Memory B cell (primary cell): ENCODE measurements around the gene ATRNL1.

ENCODE experiments used
- ATAC-seq: fragments of 150-1000 bp; cut with Tn5 transposase; 2 replicates; pipeline ENCODE4 v1.10.0; 2021; ENCODE audit warnings: low read depth, mild to moderate bottlenecking, moderate library complexity
- DNase-seq, 2 donors: peaks; one replicate each; pipeline ENCODE4 v3.0.0; 2022; ENCODE audit warnings: low spot score in 2 of 2
- H3K27ac Mint-ChIP-seq: one replicate; pipeline ENCODE4 v1.8.0; 2022; ENCODE audit warnings: mild to moderate bottlenecking, moderate library complexity, mixed read lengths
- H3K27me3 Mint-ChIP-seq: one replicate; pipeline ENCODE4 v1.8.0; 2022; ENCODE audit warnings: mixed read lengths
- H3K36me3 Mint-ChIP-seq: one replicate; pipeline ENCODE4 v1.8.0; 2022; ENCODE audit warnings: mild to moderate bottlenecking, mixed read lengths
- H3K4me1 Mint-ChIP-seq: one replicate; pipeline ENCODE4 v1.8.0; 2022; ENCODE audit warnings: mixed read lengths
- H3K4me3 Mint-ChIP-seq: one replicate; pipeline ENCODE4 v1.8.0; 2022; ENCODE audit warnings: mild to moderate bottlenecking, moderate library complexity, mixed read lengths
- H3K9me3 Mint-ChIP-seq: one replicate; pipeline ENCODE4 v1.8.0; 2022; ENCODE audit warnings: mixed read lengths

ATRNL1 gene

DNA sequence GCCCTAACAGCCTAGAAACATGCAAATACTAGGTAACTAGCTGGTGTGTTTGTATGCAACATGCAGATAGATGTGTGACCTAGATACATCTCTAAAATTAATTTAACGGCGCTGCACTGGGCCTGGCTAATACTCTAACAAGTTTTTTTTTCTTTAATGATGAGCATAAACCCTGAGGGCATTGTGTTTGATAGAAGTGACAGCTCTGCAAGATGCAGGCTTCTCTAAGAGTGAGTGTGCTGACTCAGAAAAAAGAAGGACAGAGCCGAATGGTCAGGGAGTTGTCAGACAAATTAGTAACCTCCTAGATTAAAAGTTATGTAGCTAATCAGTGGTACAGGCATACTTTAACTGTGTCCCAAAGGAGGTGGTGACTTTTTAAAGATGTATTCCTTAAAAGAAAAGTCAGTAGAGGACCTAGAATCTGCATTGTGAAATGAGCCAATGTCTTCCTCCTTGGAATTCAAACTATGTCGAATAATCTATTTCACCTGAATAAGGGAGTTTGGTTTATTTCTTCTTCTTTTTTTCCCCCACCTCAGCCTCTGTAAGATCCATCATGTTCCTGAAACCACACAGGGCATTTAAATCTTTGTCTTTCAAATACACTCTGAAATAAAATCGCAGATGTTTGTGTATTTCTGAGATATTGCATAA lies 864.7 kb downstream of the ATRNL1 start:
- no peak overlapping the region for H3K4me3 Mint-ChIP-seq
- no peaks in the 10 kb centered on the region for H3K27me3 Mint-ChIP-seq
- no peaks in the 10 kb centered on the region for H3K36me3 Mint-ChIP-seq
- no peak for DNase-seq
- ATAC-seq = no peak
- H3K9me3 Mint-ChIP-seq = no peaks in the 10 kb centered on the region
- H3K4me1 Mint-ChIP-seq = no peaks in the 10 kb centered on the region
- no peak overlapping the region for H3K27ac Mint-ChIP-seq

DNA sequence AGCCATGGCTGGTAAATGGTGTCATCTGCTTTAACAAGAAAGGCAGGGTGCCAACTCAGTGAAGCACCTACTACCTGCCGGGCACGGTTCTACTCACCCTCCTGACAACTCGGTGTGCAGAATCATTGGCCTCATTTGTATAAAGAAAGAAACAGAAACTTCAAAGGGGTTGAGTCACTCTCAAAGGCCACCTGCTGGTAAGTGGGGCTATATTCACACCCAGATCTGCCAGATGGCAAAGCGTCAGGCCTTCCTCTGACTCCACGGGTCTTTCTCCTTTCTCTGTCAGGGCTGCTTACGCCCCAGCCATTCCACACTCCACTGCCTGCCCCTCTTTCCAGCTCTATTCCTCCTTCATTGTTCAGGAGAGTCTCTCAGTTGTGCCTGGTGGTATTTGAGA lies 870.7 kb downstream of the ATRNL1 start:
- ATAC-seq (no peak), DNase-seq (no peak)
- H3K4me3 Mint-ChIP-seq = no peak overlapping the region
- H3K27ac Mint-ChIP-seq = no peak overlapping the region
- no peaks in the 10 kb centered on the region for H3K4me1 Mint-ChIP-seq
- no peaks in the 10 kb centered on the region for H3K36me3 Mint-ChIP-seq
- peaks cover 4% of the 10 kb centered on the region for H3K9me3 Mint-ChIP-seq
- no peaks in the 10 kb centered on the region for H3K27me3 Mint-ChIP-seq

DNA sequence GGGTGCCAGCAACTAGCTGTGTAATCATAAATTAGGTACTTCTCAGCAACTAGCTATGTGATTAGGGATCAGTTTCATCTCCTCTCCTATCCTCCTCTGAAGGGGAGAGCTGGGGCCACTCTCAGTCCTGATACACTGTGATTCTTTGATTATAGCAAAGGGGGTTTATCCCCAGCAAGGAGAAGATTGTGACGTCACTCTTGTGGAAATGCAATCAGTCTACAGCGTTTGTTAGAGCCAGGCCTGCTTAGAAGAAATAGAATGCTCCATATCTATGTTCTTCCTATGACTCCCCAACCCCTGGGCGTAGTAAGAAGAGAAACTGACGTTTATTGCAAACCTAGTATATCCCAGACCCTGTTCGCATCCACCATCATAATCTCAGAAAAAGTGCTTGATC lies 871.7 kb downstream of the ATRNL1 start:
- Mint-ChIP-seq H3K9me3 (peaks cover 4% of the 10 kb centered on the region), H3K27ac (no peak overlapping the region), H3K4me1 (no peaks in the 10 kb centered on the region), H3K27me3 (no peaks in the 10 kb centered on the region), H3K4me3 (no peak overlapping the region), H3K36me3 (no peaks in the 10 kb centered on the region)
- DNase-seq = no peak
- ATAC-seq = no peak

DNA sequence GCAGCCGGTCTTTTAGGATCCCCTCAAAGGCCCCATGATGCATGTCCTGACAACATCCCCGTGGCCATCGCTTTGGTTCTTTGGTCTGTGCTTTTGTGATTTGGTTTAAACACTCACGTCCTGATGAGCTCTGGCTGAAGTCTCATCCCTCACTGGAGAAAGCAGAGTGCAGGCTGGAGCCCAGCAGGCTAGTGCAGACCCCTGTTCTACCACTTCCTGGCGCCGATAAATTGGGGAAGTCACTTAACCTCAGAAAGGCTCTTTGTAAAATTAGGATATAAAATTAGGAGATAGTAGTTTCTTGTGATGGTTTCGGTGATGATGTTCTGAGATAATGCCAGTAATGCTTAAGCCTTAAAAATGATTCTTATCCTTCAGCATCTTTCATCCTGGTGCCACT lies 872.2 kb downstream of the ATRNL1 start:
- H3K27me3 Mint-ChIP-seq = no peaks in the 10 kb centered on the region
- H3K4me3 Mint-ChIP-seq = no peak overlapping the region
- H3K27ac Mint-ChIP-seq = no peak overlapping the region
- H3K36me3 Mint-ChIP-seq = no peaks in the 10 kb centered on the region
- H3K4me1 Mint-ChIP-seq = no peaks in the 10 kb centered on the region
- H3K9me3 Mint-ChIP-seq = peaks cover 4% of the 10 kb centered on the region
- DNase-seq (no peak), ATAC-seq (no peak)

DNA sequence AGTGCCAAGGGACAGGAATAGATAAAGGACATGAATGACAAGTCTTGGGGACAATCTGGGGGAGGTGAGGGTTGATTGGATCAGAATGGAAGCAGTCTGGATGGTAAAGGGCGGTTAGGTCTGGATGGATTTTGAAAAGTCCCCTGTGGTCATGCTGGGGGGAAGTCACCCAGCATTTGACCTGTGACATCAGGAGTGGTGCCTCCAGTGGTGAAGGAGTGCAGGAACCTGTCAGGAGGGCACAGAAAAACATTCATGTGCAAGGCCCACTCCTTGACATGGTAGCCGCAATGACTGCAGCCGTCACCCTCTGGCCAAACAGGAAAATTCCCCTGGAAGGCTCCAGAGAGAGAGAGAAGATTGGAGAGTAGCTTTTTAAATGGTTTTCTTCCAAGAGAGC lies 875.1 kb downstream of the ATRNL1 start:
- H3K27ac Mint-ChIP-seq = no peak overlapping the region
- no peaks in the 10 kb centered on the region for H3K36me3 Mint-ChIP-seq
- no peaks in the 10 kb centered on the region for H3K27me3 Mint-ChIP-seq
- no peak for DNase-seq
- peaks cover 7% of the 10 kb centered on the region for H3K9me3 Mint-ChIP-seq
- H3K4me1 Mint-ChIP-seq = no peaks in the 10 kb centered on the region
- no peak overlapping the region for H3K4me3 Mint-ChIP-seq
- no peak for ATAC-seq

DNA sequence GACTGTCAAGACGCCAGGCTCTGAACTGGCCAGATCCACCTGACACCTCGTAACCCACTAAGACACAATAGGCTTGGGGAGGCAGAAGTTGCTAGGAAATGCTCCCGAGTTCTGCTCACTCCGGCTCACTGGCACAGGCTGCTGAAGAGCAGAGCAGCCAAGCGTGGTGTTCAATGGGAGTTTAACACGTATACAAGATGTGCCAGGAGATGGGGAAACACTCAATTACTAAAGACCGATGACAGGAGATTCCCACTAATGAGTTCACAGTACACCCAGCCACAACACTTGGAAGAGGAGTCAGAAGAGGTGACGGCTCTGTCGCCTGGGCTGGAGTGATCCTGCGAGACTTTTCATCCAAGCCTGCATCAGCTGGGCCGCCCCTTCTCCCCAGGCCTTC lies 876.4 kb downstream of the ATRNL1 start:
- DNase-seq (no peak), ATAC-seq (no peak)
- no peak overlapping the region for H3K4me3 Mint-ChIP-seq
- peaks cover 12% of the 10 kb centered on the region for H3K9me3 Mint-ChIP-seq
- H3K4me1 Mint-ChIP-seq = no peaks in the 10 kb centered on the region
- no peaks in the 10 kb centered on the region for H3K36me3 Mint-ChIP-seq
- no peaks in the 10 kb centered on the region for H3K27me3 Mint-ChIP-seq
- no peak overlapping the region for H3K27ac Mint-ChIP-seq

DNA sequence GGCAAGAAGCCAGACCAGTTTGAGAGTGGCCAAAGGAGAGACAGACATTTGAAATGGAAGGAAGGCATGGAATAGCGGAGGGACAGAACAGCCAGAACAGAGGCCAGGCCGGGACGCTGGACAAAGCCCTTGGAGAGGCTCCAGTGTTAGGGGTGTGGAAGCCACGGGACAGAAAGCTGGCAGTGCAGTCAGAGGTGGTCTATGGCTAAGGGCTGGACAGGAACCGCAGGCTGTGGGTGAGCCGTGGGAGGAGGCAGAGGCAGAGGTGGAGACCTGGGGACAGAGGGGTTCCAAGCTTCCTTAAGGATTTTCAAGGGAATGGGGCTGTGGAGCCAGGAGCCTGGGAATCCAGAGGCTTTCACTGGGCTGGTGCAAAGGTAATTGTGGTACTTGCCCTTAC lies 878.8 kb downstream of the ATRNL1 start:
- H3K27me3 Mint-ChIP-seq = no peaks in the 10 kb centered on the region
- no peak overlapping the region for H3K4me3 Mint-ChIP-seq
- ATAC-seq = no peak
- DNase-seq = no peak
- no peak overlapping the region for H3K27ac Mint-ChIP-seq
- H3K36me3 Mint-ChIP-seq = no peaks in the 10 kb centered on the region
- H3K4me1 Mint-ChIP-seq = no peaks in the 10 kb centered on the region
- peaks cover 12% of the 10 kb centered on the region for H3K9me3 Mint-ChIP-seq

DNA sequence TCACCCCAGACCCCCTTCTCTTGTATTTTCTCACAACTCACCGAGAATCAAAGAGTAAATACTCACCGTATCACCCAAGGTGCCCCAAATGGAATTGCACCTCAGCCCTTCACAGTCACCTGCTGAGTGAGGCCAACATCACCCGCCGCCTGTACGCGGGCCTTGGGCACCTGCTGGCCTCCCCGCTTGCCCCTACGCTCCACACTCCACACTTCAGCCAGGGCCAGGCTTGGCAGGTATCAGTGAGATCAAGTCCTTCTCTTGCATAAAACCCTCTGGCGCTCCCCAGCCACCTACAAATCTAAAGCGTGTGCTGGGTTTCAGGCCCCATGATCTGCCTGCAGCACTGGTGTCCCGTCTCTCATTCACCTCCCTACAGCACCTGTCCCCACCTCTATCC lies 879.3 kb downstream of the ATRNL1 start:
- DNase-seq (no peak), ATAC-seq (no peak)
- peaks cover 10% of the 10 kb centered on the region for H3K9me3 Mint-ChIP-seq
- H3K4me1 Mint-ChIP-seq = no peaks in the 10 kb centered on the region
- H3K27me3 Mint-ChIP-seq = no peaks in the 10 kb centered on the region
- no peak overlapping the region for H3K27ac Mint-ChIP-seq
- no peak overlapping the region for H3K4me3 Mint-ChIP-seq
- H3K36me3 Mint-ChIP-seq = no peaks in the 10 kb centered on the region

DNA sequence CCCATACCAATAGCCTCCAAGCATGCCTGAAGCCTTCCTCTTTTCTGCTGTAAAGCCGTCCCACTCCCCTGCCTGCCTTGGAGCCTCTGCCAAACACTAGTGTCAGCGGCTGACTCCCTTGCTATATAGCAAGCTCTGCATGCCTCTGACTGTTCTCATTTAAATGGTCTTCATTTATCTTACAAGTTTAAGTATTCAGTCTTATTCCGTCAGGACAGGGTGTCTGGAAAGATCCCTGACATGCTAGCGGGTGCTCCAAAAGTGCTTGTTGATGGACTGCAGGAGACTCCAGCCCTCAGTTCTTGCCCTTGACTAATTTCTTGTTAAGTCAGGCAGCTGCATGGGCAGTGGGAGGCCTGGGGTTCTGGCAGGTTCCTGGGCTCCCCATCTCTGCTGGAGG lies 881.2 kb downstream of the ATRNL1 start:
- H3K27me3 Mint-ChIP-seq = no peaks in the 10 kb centered on the region
- H3K4me1 Mint-ChIP-seq = no peaks in the 10 kb centered on the region
- no peak overlapping the region for H3K27ac Mint-ChIP-seq
- ATAC-seq = no peak
- H3K36me3 Mint-ChIP-seq = no peaks in the 10 kb centered on the region
- DNase-seq = no peak
- H3K4me3 Mint-ChIP-seq = no peak overlapping the region
- H3K9me3 Mint-ChIP-seq = peaks cover 8% of the 10 kb centered on the region

DNA sequence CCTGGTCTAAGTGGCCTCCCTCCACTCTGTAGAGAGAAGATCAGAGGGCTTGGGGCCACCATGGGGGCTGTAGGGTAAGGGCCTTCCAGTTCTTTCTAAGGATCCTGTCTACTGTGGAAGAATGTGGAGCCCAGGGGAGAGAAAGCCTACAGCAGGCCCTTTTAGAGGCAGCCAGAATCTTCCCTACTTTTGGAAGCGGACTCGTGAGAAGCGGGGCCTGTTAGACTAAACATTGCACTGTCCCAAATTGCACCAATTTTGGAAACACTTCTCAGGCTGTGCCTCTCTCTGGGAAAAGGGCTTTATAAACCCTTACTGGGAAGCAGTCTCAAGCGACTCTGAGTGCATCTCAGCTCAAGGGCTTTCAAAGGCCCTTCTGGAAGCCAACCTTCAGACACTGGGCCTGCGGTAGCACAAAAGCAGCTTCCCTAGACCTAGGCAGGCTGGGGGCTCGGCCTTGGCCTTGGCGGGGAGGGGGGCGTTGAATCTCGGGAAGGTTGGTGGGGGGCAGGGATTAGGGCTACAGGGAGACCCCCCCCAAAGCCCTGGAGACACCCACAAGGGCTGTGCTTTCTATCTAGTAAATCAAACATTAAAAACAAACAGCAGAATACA lies 881.8 kb downstream of the ATRNL1 start:
- Mint-ChIP-seq H3K4me3 (no peak overlapping the region), H3K27me3 (no peaks in the 10 kb centered on the region), H3K27ac (no peak overlapping the region), H3K36me3 (no peaks in the 10 kb centered on the region), H3K4me1 (no peaks in the 10 kb centered on the region), H3K9me3 (peaks cover 8% of the 10 kb centered on the region)
- ATAC-seq = no peak
- no peak for DNase-seq

DNA sequence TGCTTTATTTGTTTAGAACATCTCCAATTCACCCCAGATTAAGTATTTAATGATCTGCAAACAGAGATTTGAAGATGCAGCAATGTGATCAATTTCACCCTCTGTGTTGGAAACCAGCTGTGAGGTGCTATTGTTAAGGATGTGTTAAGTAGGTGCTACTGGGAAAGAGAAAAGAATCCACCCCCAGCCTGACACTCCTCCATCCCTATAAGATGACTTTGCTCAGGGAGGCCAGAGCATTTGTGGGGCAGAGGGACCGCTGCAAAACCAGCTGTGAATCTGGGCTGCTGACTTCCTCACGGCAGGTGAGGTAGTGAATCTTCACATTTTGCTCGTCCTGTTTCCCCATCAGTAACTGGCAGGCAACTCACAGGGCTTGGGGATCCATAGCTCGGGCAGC lies 882.3 kb downstream of the ATRNL1 start:
- H3K4me3 Mint-ChIP-seq = no peak overlapping the region
- no peak overlapping the region for H3K27ac Mint-ChIP-seq
- no peaks in the 10 kb centered on the region for H3K27me3 Mint-ChIP-seq
- no peaks in the 10 kb centered on the region for H3K4me1 Mint-ChIP-seq
- H3K9me3 Mint-ChIP-seq = peaks cover 8% of the 10 kb centered on the region
- no peak for ATAC-seq
- DNase-seq = no peak
- no peaks in the 10 kb centered on the region for H3K36me3 Mint-ChIP-seq

DNA sequence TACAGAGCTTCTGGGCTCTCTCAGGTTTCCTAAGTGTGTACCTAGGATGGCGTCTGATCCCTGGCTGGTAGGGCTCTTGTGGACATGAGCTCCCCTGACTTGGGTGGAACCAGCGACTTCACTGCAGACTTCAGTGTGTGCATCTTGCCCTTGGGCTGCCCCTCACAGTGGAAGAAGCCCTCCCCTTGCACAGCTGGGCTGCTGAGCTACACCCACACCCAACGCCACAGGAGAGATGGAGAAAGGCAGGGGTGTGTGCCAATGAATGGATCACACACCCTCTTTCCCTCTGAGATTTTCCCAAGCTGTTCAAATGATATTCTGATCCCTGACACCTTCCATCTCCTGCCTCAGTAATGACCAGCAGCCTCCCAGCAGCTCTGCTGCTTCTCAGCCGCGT lies 883.2 kb downstream of the ATRNL1 start:
- Mint-ChIP-seq H3K27ac (no peak overlapping the region), H3K4me3 (no peak overlapping the region), H3K27me3 (no peaks in the 10 kb centered on the region), H3K36me3 (no peaks in the 10 kb centered on the region), H3K9me3 (peaks cover 7% of the 10 kb centered on the region), H3K4me1 (no peaks in the 10 kb centered on the region)
- ATAC-seq = no peak
- DNase-seq = no peak

DNA sequence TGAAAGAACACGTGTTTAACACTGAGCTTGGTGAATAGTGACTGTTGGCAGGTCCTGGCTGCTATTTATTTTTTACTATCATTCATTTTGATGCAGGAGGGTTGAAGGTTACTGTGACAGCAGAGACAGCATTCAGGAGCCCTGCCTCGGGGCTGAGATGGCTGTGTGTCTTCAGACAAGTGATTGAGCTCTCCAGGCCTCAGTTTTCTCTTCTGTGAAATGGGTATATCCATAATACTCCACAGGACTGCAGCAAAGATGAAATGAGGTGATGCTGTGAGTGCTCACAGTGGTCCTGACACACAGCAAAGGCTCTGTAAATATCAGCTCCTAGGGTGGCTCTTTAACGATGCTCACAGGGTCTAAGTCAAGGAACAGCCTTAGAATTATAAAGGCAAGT lies 884.7 kb downstream of the ATRNL1 start:
- ATAC-seq (no peak), DNase-seq (no peak)
- H3K4me1 Mint-ChIP-seq = no peaks in the 10 kb centered on the region
- H3K9me3 Mint-ChIP-seq = peaks cover 6% of the 10 kb centered on the region
- H3K36me3 Mint-ChIP-seq = no peaks in the 10 kb centered on the region
- H3K4me3 Mint-ChIP-seq = no peak overlapping the region
- no peak overlapping the region for H3K27ac Mint-ChIP-seq
- H3K27me3 Mint-ChIP-seq = no peaks in the 10 kb centered on the region

DNA sequence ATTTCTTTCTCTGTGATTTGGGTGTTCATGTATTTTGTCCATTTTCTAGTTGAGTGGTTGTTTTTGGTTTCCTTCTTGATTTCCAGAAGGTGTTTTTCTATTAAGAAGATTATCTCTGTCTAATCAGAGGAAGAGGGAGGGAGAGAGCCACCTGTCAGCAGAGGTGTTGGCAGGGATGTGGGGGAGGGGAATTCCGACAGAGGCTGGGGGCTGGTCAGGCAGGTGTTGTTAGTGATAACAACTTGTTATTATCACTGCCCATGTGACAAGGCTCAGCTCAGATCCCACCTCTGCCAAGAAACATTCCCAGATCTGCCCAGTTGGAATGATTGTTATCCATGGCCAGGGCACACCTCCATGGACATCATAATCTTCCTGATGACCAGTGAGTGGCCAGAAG lies 886.4 kb downstream of the ATRNL1 start:
- no peak overlapping the region for H3K27ac Mint-ChIP-seq
- peaks cover 4% of the 10 kb centered on the region for H3K9me3 Mint-ChIP-seq
- no peak for ATAC-seq
- no peak for DNase-seq
- no peaks in the 10 kb centered on the region for H3K27me3 Mint-ChIP-seq
- no peaks in the 10 kb centered on the region for H3K4me1 Mint-ChIP-seq
- H3K36me3 Mint-ChIP-seq = no peaks in the 10 kb centered on the region
- H3K4me3 Mint-ChIP-seq = no peak overlapping the region

DNA sequence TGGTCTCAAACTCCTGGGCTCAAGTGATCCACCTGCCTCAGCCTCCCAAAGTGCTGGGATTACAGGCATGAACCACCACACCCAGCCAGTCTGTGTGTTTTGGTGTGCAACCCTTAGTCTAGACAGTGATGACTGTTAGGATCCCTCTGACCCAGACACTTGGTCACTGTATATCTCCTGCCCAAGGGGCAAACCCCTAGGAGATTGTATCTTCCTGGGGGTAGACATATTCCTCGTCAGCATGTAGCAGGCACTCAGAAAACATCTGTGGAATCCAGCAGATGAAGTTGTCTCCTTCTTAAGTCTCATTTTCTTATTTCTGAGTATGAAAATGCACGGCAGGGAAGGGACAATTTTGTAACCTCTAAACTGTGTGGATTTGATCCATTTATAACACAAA lies 887.3 kb downstream of the ATRNL1 start:
- Mint-ChIP-seq H3K9me3 (peaks cover 4% of the 10 kb centered on the region), H3K4me3 (no peak overlapping the region), H3K27me3 (no peaks in the 10 kb centered on the region), H3K27ac (no peak overlapping the region), H3K36me3 (no peaks in the 10 kb centered on the region), H3K4me1 (no peaks in the 10 kb centered on the region)
- no peak for ATAC-seq
- DNase-seq = no peak
